HG03354 (cell line): ENCODE measurements around the gene MICALL1.
A peak's percentile ranks its signal among the peaks of the same experiment; 100 is the strongest.

Experiments used
- ATAC-seq: cut with Tn5 transposase; IDR thresholded peaks from one replicate; pipeline ENCODE4 v1.9.1; 2021; ENCODE audit warnings: mild to moderate bottlenecking; ENCODE audit not compliant: unreplicated experiment, poor library complexity, severe bottlenecking

Gene MICALL1, protein sequence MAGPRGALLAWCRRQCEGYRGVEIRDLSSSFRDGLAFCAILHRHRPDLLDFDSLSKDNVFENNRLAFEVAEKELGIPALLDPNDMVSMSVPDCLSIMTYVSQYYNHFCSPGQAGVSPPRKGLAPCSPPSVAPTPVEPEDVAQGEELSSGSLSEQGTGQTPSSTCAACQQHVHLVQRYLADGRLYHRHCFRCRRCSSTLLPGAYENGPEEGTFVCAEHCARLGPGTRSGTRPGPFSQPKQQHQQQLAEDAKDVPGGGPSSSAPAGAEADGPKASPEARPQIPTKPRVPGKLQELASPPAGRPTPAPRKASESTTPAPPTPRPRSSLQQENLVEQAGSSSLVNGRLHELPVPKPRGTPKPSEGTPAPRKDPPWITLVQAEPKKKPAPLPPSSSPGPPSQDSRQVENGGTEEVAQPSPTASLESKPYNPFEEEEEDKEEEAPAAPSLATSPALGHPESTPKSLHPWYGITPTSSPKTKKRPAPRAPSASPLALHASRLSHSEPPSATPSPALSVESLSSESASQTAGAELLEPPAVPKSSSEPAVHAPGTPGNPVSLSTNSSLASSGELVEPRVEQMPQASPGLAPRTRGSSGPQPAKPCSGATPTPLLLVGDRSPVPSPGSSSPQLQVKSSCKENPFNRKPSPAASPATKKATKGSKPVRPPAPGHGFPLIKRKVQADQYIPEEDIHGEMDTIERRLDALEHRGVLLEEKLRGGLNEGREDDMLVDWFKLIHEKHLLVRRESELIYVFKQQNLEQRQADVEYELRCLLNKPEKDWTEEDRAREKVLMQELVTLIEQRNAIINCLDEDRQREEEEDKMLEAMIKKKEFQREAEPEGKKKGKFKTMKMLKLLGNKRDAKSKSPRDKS

GRCh38 chr22:37905534-37906363 lies at the start of gene MICALL1:
Gene MICALL1, plus strand, starts transcription at chr22:37906297. Its CDS starts 126 bp downstream, at chr22:37906423.
- ATAC-seq: peak; percentile 76

- no peak for ATAC-seq
Measured at GRCh38 chr22:37860796-37861421, 45.2 kb upstream of the MICALL1 start.

DNA sequence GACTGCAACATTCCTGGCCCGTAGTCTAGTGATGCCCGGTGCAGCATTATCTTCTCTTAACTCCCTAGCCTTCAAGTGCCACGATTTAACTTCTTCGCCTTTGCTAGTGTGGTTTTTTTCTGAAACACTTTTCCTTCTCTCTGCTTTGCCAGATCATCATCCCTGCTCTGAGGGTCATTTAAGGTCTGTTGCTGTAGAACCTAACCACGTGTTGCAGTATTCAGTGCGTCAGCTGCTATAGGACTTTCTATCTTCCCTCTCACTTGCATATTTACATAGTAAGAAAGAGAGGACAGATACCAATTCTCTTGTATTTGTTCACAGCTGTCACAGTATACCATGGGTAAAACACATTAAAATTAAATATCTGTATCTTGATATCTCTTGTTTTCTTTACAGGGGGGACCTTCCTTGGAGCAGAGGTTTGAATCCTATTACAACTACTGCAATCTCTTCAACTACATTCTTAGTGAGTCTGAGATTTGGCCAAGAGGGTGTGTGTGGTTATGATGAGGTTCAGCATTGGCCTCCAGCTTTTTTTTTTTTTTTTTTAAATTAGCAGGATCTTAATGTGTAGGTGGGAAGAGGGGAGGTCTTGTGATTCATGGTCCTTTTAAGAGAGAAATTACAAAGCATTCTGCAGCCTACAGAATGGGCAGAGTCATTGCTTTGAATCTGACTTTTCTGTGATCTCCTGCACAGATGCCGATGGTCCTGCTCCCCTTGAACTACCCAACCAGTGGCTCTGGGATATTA lies 43.3 kb upstream of the MICALL1 start:
- no peak for ATAC-seq

- no peak for ATAC-seq
Measured at GRCh38 chr22:37865510-37865909, 40.6 kb upstream of the MICALL1 start.

- no peak for ATAC-seq
Measured at GRCh38 chr22:37870273-37870672, 35.8 kb upstream of the MICALL1 start.

GRCh38 chr22:37880668-37881440 lies 25.2 kb upstream of the MICALL1 start:
- ATAC-seq: no peak

GRCh38 chr22:37884420-37884819 lies 21.7 kb upstream of the MICALL1 start:
- no peak for ATAC-seq

DNA sequence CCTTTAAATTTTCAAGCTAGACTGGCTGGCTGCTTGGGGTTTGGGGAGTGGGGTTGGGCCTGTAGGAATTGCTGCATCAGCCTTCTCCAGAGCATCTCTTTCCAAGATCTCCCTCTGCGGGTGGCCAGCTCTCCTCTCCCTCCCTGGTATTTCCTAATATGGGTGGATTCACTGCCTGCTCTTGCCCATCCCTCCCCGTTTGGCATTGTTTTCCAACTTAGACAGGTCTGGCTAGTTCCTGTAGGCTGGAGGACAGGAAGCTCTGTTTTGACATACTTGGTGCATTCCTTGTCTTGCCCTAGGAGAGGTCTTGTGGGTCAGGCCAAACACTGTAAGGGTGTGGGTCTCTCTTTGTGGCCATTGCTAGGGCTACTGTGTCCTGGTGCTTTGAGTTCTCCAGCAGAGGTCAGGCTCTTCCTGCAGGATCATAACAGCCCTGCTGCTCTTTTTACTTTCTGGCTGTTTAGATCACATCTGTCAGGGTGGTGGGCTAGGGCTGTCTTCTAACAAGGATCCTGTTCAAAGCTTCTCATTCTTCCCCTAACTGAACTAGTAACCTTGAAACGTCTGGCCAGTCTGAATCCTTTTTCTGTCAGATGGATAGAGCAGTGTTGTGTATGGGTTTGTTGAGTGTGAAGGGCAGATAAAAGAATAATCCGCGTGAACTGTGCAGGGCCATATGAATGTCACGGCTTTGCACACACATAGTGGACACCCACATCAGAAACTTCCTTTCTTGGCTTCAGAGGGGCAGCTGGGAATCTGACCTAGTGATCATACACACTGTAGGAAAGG lies 18.3 kb upstream of the MICALL1 start:
- no peak for ATAC-seq

DNA sequence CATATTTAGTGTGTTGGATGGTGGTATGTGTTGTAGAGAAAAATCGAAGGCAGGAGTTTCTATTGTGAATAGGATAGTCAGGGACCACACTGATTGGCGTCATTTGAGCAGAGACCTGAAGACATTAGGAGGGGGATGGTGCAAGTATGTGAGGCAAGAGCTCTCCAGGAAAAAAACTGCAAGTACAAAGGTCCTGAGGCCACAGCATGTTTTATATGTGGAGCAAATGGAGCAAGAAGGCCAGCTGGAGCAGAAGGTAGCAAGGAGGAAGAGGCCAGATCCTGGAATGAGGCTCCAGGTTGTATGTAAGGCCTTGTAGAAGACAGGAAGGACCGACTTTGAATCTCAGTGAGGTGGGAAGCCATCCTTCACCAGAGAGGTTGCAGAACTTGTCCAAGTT lies 14.2 kb upstream of the MICALL1 start:
- ATAC-seq: no peak

- no peak for ATAC-seq
Measured at GRCh38 chr22:37892566-37893335, 13.3 kb upstream of the MICALL1 start.

DNA sequence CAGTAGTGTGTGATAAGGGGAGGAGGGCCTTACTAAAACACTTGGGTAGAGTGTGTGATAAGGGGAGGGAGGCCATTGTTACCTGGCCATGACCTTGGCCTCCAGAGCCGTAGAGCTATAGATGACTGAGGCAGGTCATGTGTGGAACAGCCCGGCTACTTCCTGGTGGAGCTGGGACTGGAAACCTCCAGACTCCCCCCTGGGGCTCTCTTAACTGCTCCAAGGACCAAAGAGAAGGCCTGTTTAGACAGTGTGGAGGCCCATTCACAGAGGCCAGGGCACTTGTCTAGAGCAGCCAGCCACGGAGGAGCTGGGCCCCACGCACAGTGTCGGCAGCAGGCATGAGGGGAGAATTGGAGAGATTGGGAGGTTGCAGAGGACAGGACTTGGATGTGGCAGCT lies 12.5 kb upstream of the MICALL1 start:
- ATAC-seq: no peak

- ATAC-seq: no peak
Measured at GRCh38 chr22:37894939-37895670, 11.0 kb upstream of the MICALL1 start.

DNA sequence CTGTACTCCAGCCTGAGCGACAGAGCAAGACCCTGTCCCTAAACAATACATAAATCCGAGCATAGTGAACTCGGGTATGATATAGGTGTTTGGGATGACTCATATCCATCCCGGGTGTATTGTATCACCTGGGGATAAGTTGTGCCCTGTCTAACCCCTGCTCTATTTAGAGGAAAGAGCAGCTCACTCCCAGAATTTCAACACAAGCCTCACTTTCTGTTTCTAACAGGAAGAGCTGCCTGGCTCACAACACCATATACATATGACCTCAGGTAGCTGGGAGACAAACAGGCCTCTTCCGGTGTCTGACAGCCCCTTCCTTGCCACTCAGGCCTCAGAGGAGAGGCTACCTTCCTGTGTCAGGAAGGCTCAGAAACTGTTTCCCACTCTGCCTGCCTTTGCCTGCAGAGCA lies 9.9 kb upstream of the MICALL1 start:
- peak; percentile 78 for ATAC-seq

- no peak for ATAC-seq
Measured at GRCh38 chr22:37896939-37897338, 9.2 kb upstream of the MICALL1 start.

GRCh38 chr22:37897807-37898206 lies 8.3 kb upstream of the MICALL1 start:
- ATAC-seq: no peak
